Smooth muscle cell (in vitro differentiated cells): ENCODE results near the gene MGRN1. TPM values are rescaled to one million over a fixed set of nuclear protein-coding genes. Genes with fewer than 3 reads are reported as not detected.

Experiments
- DNase-seq: peaks from one replicate; lab custom pipeline; 2025; ENCODE audit not compliant: unreplicated experiment; lab: John Stamatoyannopoulos, UW
- H2AFZ ChIP-seq: fragments of 200-600 bp; sonication (generic); 2 replicates; pipeline ENCODE4 v1.6.0; 2016; ENCODE audit warnings: antibody characterized with exemption, low read depth, mild to moderate bottlenecking
- H3F3A ChIP-seq: fragments of 200-600 bp; sonication (generic); 2 replicates; pipeline ENCODE4 v1.6.0; 2017; ENCODE audit warnings: antibody characterized with exemption, low read depth
- H3K27ac ChIP-seq: fragments of 200-600 bp; sonication (generic); 2 replicates; pipeline ENCODE4 v1.5.1; 2016; ENCODE audit warnings: low read depth, mild to moderate bottlenecking
- H3K27me3 ChIP-seq: fragments of 200-600 bp; sonication (generic); 2 replicates; pipeline ENCODE4 v1.6.1; 2016; ENCODE audit warnings: low read depth, mild to moderate bottlenecking
- H3K36me3 ChIP-seq: fragments of 200-600 bp; sonication (generic); 2 replicates; pipeline ENCODE4 v1.5.1; 2016; ENCODE audit warnings: low read depth
- H3K4me1 ChIP-seq: fragments of 200-600 bp; sonication (generic); 2 replicates; pipeline ENCODE4 v1.5.1; 2016; ENCODE audit warnings: low read depth
- H3K4me2 ChIP-seq: fragments of 200-600 bp; sonication (generic); 2 replicates; pipeline ENCODE4 v1.6.0; 2016; ENCODE audit warnings: mild to moderate bottlenecking
- H3K4me3 ChIP-seq: fragments of 200-600 bp; sonication (generic); 2 replicates; pipeline ENCODE4 v1.5.1; 2016; ENCODE audit warnings: mild to moderate bottlenecking
- H3K79me2 ChIP-seq: fragments of 200-600 bp; sonication (generic); 2 replicates; pipeline ENCODE4 v1.6.0; 2016; ENCODE audit warnings: low read depth, mild to moderate bottlenecking
- H3K9ac ChIP-seq: fragments of 200-600 bp; sonication (generic); 2 replicates; pipeline ENCODE4 v1.6.0; 2016; ENCODE audit warnings: low read depth
- H3K9me3 ChIP-seq: fragments of 200-600 bp; sonication (generic); replicated peaks from 2 replicates; pipeline ENCODE4 v1.5.1; 2016; ENCODE audit warnings: low read depth
- H4K20me1 ChIP-seq: fragments of 200-600 bp; sonication (generic); 2 replicates; pipeline ENCODE4 v1.6.0; 2016; ENCODE audit warnings: low read depth
- WGBS: methylation state at CpG from one replicate; pipeline ENCODE4 v1.1.7; 2016; ENCODE audit warnings: low lambda C conversion rate; 5-methylcytosine and 5-hydroxymethylcytosine counted together
- polyA plus RNA-seq: library from polyadenylated mRNA; unstranded; fragments of >200 nt; fragmentation: Nextera tagmentation; extraction: Ambion mirVana; gene quantifications from 2 replicates; pipeline ENCODE4 v1.2.1, GENCODE V29; 2016
- total RNA-seq: library from RNA; depleted of rRNA; stranded (reverse); fragments of >200 nt; gene quantifications from 2 replicates; pipeline ENCODE4 v1.2.3, GENCODE V29; 2014
- TF ChIP-seq, protein P1 (sequence below): fragments of 200-600 bp; sonication (generic); IDR thresholded peaks from 2 replicates; pipeline ENCODE4 v1.5.1; 2017; ENCODE audit warnings: borderline replicate concordance, mild to moderate bottlenecking, antibody characterized with exemption; ENCODE audit not compliant: insufficient read depth, poor library complexity, severe bottlenecking

MGRN1 gene
- total and polyA plus RNA-seq, 2 experiments from 2014 or later, result 22.0 to 23.2 TPM

DNA sequence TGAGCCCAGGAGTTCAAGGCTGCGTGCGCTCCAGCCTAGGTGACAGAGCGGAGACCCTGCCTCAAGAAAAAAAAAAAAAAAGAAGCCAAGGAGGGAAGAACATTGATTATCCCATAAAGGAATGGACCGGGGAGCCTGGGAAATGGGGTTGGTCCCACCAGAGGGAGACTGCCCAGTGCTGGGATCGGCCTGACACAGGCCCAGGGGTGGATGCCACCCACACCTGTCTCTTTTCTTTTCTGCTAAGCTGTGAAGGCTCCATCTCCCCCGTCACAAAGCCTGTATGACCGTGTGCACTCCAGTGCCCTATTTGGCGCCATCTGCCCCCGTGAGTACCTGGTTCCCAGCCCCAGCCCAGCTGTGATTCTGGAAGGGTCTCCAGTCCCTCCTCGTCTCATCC is 25.6 kb upstream of the MGRN1 start:
- H4K20me1 ChIP-seq, result no peaks in the 10 kb centered on the region
- 91% methylated on average over 10 of the region's 10 CpGs for WGBS
- no peak overlapping the region for H3K9ac ChIP-seq
- no peak overlapping the region for H3K4me3 ChIP-seq
- H2AFZ ChIP-seq, result no peak overlapping the region
- H3K79me2 ChIP-seq, result no peaks in the 10 kb centered on the region
- H3K4me2 ChIP-seq, result no peak overlapping the region
- H3F3A ChIP-seq, result no peaks in the 10 kb centered on the region
- DNase-seq, result no peak
- no peaks in the 10 kb centered on the region for H3K36me3 ChIP-seq
- H3K9me3 ChIP-seq, result no peaks in the 10 kb centered on the region
- H3K27me3 ChIP-seq, result no peaks in the 10 kb centered on the region
- no peak overlapping the region for H3K27ac ChIP-seq
- TF ChIP-seq, protein P1, sequence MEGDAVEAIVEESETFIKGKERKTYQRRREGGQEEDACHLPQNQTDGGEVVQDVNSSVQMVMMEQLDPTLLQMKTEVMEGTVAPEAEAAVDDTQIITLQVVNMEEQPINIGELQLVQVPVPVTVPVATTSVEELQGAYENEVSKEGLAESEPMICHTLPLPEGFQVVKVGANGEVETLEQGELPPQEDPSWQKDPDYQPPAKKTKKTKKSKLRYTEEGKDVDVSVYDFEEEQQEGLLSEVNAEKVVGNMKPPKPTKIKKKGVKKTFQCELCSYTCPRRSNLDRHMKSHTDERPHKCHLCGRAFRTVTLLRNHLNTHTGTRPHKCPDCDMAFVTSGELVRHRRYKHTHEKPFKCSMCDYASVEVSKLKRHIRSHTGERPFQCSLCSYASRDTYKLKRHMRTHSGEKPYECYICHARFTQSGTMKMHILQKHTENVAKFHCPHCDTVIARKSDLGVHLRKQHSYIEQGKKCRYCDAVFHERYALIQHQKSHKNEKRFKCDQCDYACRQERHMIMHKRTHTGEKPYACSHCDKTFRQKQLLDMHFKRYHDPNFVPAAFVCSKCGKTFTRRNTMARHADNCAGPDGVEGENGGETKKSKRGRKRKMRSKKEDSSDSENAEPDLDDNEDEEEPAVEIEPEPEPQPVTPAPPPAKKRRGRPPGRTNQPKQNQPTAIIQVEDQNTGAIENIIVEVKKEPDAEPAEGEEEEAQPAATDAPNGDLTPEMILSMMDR, result no peak
- H3K4me1 ChIP-seq, result no peaks in the 10 kb centered on the region

DNA sequence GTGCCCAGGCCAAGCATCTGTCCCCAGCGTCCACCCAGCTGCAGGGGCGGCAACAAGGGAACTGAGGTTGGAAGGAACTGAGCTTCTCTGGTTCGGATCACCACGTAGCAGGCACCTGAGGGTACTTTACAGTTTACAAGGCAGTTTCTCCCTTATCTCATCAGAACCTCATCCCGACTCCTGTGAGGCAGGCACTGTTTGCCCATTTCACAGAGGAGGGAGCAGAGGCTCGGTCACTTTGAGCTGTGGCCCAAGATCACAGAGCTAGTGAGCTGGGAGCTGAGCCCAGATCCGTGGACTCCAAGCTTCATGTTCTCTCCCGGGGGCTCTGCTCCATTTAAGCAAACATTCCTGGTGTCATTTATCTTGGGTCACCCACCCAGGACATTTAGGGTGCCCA is 25.1 kb upstream of the MGRN1 start:
- H3K4me3 ChIP-seq, result no peak overlapping the region
- TF ChIP-seq, protein P1, result no peak
- DNase-seq, result no peak
- H3K4me2 ChIP-seq, result no peak overlapping the region
- 92% methylated on average over 8 of the region's 8 CpGs for whole genome bisulfite sequencing
- no peaks in the 10 kb centered on the region for H3K4me1 ChIP-seq
- H3F3A ChIP-seq, result no peaks in the 10 kb centered on the region
- H3K27me3 ChIP-seq, result no peaks in the 10 kb centered on the region
- no peak overlapping the region for H2AFZ ChIP-seq
- no peaks in the 10 kb centered on the region for H3K36me3 ChIP-seq
- no peaks in the 10 kb centered on the region for H4K20me1 ChIP-seq
- no peaks in the 10 kb centered on the region for H3K79me2 ChIP-seq
- no peak overlapping the region for H3K9ac ChIP-seq
- no peaks in the 10 kb centered on the region for H3K9me3 ChIP-seq
- H3K27ac ChIP-seq, result no peak overlapping the region

DNA sequence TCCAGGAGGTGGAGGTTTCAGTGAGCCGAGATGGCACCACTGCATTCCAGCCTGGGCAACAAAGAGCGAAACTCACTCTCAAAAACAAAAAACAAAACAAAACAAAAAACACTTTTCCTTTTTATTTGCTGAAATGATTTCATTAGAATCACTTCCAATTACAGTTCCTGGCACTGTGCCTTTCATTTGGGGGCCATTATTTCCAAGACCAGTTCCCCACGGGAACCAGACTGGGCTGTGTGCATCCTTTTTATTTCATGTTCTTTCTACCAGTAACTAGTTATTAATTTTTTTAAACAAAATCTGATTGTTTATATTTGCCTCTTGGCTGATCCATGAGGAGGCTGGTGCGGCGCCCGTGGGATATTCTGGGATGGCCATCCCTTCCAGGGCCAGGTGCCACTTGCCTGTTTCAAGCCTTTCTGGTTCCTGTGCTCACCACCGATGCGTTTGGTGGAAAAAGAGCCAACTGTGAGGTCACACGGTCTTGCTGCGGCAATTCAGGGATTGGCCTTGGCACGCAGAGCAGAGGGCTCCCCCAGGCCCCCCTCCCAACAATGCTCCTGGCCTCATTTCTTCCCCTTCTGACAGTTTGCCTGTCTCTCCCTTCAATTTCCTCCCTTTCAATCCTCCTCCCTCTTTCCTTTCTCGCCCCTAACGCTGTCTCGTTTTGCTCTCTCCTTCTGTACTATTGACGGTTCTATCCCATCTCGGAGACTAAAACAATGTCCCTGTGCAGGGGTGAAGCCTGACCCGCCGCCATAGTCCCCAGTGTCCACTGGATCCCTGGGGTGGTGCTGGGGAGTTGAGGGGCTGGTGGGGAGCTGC is 23.4 kb upstream of the MGRN1 start:
- no peaks in the 10 kb centered on the region for H3K27me3 ChIP-seq
- no peaks in the 10 kb centered on the region for H3K36me3 ChIP-seq
- no peak overlapping the region for H3K27ac ChIP-seq
- 85% methylated on average over 18 of the region's 18 CpGs for WGBS
- TF ChIP-seq, protein P1, result no peak
- no peak overlapping the region for H3K4me2 ChIP-seq
- no peaks in the 10 kb centered on the region for H4K20me1 ChIP-seq
- no peak overlapping the region for H3K9ac ChIP-seq
- no peaks in the 10 kb centered on the region for H3K9me3 ChIP-seq
- no peak for DNase-seq
- no peak overlapping the region for H2AFZ ChIP-seq
- no peaks in the 10 kb centered on the region for H3K79me2 ChIP-seq
- no peaks in the 10 kb centered on the region for H3F3A ChIP-seq
- no peak overlapping the region for H3K4me3 ChIP-seq
- no peaks in the 10 kb centered on the region for H3K4me1 ChIP-seq

DNA sequence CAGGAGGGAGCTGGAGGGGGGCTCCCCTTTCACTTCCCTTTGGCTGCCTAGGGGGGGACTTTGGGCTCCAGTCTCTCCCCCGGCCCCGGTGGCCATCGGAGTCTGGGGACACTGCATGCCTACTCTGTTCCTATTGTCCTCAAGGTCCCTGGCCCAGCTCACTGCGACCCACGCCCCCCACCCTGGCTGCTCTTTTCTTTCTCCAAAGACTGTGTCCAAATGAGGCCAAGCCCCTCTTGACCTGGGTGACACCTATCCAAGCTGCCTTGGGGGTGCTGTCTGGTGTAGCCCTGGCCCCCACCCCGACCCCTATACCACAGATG is 22.8 kb upstream of the MGRN1 start:
- Histone ChIP-seq H3K4me1 (no peaks in the 10 kb centered on the region), H3K9ac (no peak overlapping the region), H4K20me1 (no peaks in the 10 kb centered on the region), H3F3A (no peaks in the 10 kb centered on the region), H3K9me3 (no peaks in the 10 kb centered on the region), H3K36me3 (no peaks in the 10 kb centered on the region), H3K4me3 (no peak overlapping the region), H3K27ac (no peak overlapping the region), H3K79me2 (no peaks in the 10 kb centered on the region), H3K27me3 (no peaks in the 10 kb centered on the region), H2AFZ (no peak overlapping the region), H3K4me2 (no peak overlapping the region)
- WGBS, result 93% methylated on average over 6 of the region's 6 CpGs
- TF ChIP-seq, protein P1, result no peak
- no peak for DNase-seq
